Colonic mucosa (tissue), 4 donors: ENCODE measurements around the gene EFHC1. TPM values are rescaled to one million over a fixed set of nuclear protein-coding genes. Genes with fewer than 3 reads are reported as not detected.

Experiments used
- DNase-seq: peaks from one replicate; pipeline ENCODE4 v3.0.0-alpha.2; 2020
- H3K27ac ChIP-seq: fragments of 200-600 bp; one replicate; pipeline ENCODE4 v1.8.0; 2021
- H3K27me3 ChIP-seq: fragments of 200-600 bp; one replicate; pipeline ENCODE4 v1.8.0; 2021
- H3K36me3 ChIP-seq: fragments of 200-600 bp; one replicate; pipeline ENCODE4 v1.8.0; 2021
- H3K4me1 ChIP-seq: fragments of 200-600 bp; one replicate; pipeline ENCODE4 v1.8.0; 2021; ENCODE audit warnings: mild to moderate bottlenecking
- H3K4me3 ChIP-seq: fragments of 200-600 bp; one replicate; pipeline ENCODE4 v1.8.0; 2021
- H3K9ac ChIP-seq, 2 donors: one replicate each; pipeline ENCODE4 v1.7.0; 2013; ENCODE audit warnings: control low read depth in 2 of 2, low read depth in 2 of 2, low read length in 2 of 2
- H3K9me3 ChIP-seq: fragments of 200-600 bp; one replicate; pipeline ENCODE4 v1.8.0; 2021
- CTCF ChIP-seq: fragments of 200-600 bp; IDR thresholded peaks from one replicate; pipeline ENCODE4 v1.8.0; 2022; ENCODE audit warnings: antibody characterized with exemption, mild to moderate bottlenecking
- intact Hi-C: fragments of 100-400 bp; cut with DNase I; formaldehyde crosslinking; loops from one replicate; pipeline ENCODE4 v1.14.1; 2022
- total RNA-seq, 2 donors: library from RNA; stranded (reverse); fragmentation: NEBNext Ultra II Directional in 1 of 2; extraction: Animal tissue kit (Norgen Biotek cat#: 25700) in 1 of 2; gene quantifications; one replicate each; pipeline ENCODE4 v1.2.1, GENCODE V29; 2021
- donor health status: healthy.
- donor health status: DM: no; HTN: no; CAD: no.
- donor health status: DM: no; HTN: no; CAD: no.

EFHC1 gene
- total RNA-seq, 2 donors from 2014 or later: 6.2 to 9.5 TPM

GRCh38 chr6:52508261-52508739 lies 88.2 kb downstream of the EFHC1 start:
- H3K27ac ChIP-seq: no peak overlapping the region
- H3K4me1 ChIP-seq: peaks cover 4% of the 10 kb centered on the region
- no peak overlapping the region for H3K9ac ChIP-seq
- H3K27me3 ChIP-seq: no peaks in the 10 kb centered on the region
- TF ChIP-seq CTCF: no peak
- no peaks in the 10 kb centered on the region for H3K9me3 ChIP-seq
- no peak overlapping the region for H3K4me3 ChIP-seq
- no peaks in the 10 kb centered on the region for H3K36me3 ChIP-seq
- DNase-seq: no peak
- intact Hi-C loops: loop anchor here (5.0 to 10.0 kb wide), 2 partner anchors 86 to 157 kb away; partner anchors contain the start of gene EFHC1

GRCh38 chr6:52509281-52510212 lies 89.4 kb downstream of the EFHC1 start:
- intact Hi-C loops: loop anchor here (5.0 to 10.0 kb wide), 2 partner anchors 87 to 155 kb away; partner anchors contain the start of gene EFHC1
- Histone ChIP-seq H3K9ac (no peak overlapping the region), H3K27me3 (no peaks in the 10 kb centered on the region), H3K4me1 (no peaks in the 10 kb centered on the region), H3K27ac (no peak overlapping the region), H3K9me3 (no peaks in the 10 kb centered on the region), H3K36me3 (peaks cover 3% of the 10 kb centered on the region), H3K4me3 (no peak overlapping the region)
- TF ChIP-seq CTCF: no peak
- DNase-seq: no peak

- Histone ChIP-seq H3K27me3 (no peaks in the 10 kb centered on the region), H3K27ac (no peak overlapping the region), H3K4me1 (no peaks in the 10 kb centered on the region), H3K9ac (no peak overlapping the region), H3K9me3 (no peaks in the 10 kb centered on the region), H3K36me3 (peaks cover 4% of the 10 kb centered on the region), H3K4me3 (no peak overlapping the region)
- no peak for DNase-seq
- intact Hi-C loops: no loop called here
- no peak for TF ChIP-seq CTCF
Measured at GRCh38 chr6:52510213-52510562, 90.0 kb downstream of the EFHC1 start.

GRCh38 chr6:52511163-52511562 lies 91.0 kb downstream of the EFHC1 start:
- Histone ChIP-seq H3K4me3 (no peak overlapping the region), H3K27me3 (no peaks in the 10 kb centered on the region)

More at GRCh38 chr6:52511163-52511562, 91.0 kb downstream of the EFHC1 start:
- no peak overlapping the region for H3K9ac ChIP-seq
- H3K9me3 ChIP-seq: no peaks in the 10 kb centered on the region
- no peak for TF ChIP-seq CTCF
- intact Hi-C loops: no loop called here
- H3K36me3 ChIP-seq: peaks cover 4% of the 10 kb centered on the region
- no peak for DNase-seq
- H3K27ac ChIP-seq: no peak overlapping the region
- H3K4me1 ChIP-seq: no peaks in the 10 kb centered on the region
